ENCODE results near the gene VPS16. TPM values are rescaled to one million over a fixed set of nuclear protein-coding genes. Genes with fewer than 3 reads are reported as not detected.

Gene VPS16
- total and polyA plus RNA-seq, 12 donors, result 24.8 to 115 (median 34.8) TPM

DNA sequence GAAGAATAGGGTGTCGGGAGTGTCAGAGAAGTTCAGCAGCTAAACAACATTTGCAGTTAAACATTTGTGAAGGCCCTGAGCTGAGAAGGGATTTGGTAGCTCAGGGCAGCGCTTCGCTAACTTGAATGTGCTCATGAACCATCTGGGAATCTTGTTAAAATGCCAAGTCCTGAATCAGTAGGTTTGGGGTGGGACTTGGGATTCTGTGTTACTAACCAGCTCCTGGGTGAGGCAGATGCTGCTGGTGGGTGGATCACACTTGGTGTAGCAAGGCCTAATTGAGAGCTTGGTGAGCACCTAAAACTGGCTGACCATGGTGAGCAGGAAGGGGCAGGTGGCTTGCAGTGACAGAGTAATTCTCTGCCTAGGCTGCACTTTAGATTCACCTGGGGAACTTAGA is 38.6 kb downstream of the VPS16 start:
- no peak for DNase-seq
- Histone ChIP-seq H3K9me3 (replicated peaks in 1 of 3) (no peaks in the 10 kb centered on the region), H3K27me3 (no peaks in the 10 kb centered on the region), H3K4me3 (no peak overlapping the region), H3K36me3 (replicated peaks in 1 of 2) (no peaks in the 10 kb centered on the region), H3K4me1 (replicated peaks in 1 of 2) (peaks cover 7 to 27% of the 10 kb centered on the region in 2 donors), H3K27ac (no peak overlapping the region)
- TF ChIP-seq, protein P1, sequence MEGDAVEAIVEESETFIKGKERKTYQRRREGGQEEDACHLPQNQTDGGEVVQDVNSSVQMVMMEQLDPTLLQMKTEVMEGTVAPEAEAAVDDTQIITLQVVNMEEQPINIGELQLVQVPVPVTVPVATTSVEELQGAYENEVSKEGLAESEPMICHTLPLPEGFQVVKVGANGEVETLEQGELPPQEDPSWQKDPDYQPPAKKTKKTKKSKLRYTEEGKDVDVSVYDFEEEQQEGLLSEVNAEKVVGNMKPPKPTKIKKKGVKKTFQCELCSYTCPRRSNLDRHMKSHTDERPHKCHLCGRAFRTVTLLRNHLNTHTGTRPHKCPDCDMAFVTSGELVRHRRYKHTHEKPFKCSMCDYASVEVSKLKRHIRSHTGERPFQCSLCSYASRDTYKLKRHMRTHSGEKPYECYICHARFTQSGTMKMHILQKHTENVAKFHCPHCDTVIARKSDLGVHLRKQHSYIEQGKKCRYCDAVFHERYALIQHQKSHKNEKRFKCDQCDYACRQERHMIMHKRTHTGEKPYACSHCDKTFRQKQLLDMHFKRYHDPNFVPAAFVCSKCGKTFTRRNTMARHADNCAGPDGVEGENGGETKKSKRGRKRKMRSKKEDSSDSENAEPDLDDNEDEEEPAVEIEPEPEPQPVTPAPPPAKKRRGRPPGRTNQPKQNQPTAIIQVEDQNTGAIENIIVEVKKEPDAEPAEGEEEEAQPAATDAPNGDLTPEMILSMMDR (IDR thresholded peaks at IDR 0.05), result no peak
- no peak for TF ChIP-seq POLR2A (IDR thresholded peaks at IDR 0.05)
- intact Hi-C loops (cut with DNase I), result loop anchor here in 1 of 2 donors (10.0 kb wide), 1 partner anchor 86 kb away; no protein-coding TSS in a partner anchor
- 84 to 95% (median 88%) methylated on average over 3 of the region's 3 CpGs for WGBS, 4 donors

DNA sequence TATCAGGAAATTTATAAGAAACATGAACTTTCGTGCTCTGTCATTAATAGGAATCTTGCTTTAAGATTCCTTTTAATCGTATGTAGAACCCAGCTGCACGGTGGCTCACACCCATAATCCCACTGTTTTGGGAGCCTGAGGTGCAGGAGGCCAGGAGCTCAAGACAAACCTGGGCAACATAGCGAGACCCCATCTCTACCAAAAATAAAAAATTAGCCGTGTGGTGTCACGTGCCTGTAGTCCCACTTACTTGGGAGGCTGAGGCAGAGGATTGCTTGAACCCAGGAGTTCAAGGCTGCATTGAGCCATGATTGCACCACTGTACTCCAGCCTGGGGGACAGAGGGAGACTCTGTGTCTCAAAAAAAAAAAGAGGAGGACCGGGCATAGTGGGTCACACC is 40.1 kb downstream of the VPS16 start:
- Histone ChIP-seq H3K4me3 (no peak overlapping the region), H3K27ac (no peak overlapping the region), H3K4me1 (replicated peaks in 1 of 2) (peaks cover 5 to 16% of the 10 kb centered on the region in 2 donors), H3K36me3 (replicated peaks in 1 of 2) (no peaks in the 10 kb centered on the region), H3K9me3 (replicated peaks in 1 of 3) (no peaks in the 10 kb centered on the region), H3K27me3 (no peaks in the 10 kb centered on the region)
- 77 to 95% (median 90%) methylated on average over 7 of the region's 7 CpGs for WGBS, 4 donors
- no peak for TF ChIP-seq POLR2A (IDR thresholded peaks at IDR 0.05)
- DNase-seq, result no peak
- intact Hi-C loops (cut with DNase I), result no loop called here

DNA sequence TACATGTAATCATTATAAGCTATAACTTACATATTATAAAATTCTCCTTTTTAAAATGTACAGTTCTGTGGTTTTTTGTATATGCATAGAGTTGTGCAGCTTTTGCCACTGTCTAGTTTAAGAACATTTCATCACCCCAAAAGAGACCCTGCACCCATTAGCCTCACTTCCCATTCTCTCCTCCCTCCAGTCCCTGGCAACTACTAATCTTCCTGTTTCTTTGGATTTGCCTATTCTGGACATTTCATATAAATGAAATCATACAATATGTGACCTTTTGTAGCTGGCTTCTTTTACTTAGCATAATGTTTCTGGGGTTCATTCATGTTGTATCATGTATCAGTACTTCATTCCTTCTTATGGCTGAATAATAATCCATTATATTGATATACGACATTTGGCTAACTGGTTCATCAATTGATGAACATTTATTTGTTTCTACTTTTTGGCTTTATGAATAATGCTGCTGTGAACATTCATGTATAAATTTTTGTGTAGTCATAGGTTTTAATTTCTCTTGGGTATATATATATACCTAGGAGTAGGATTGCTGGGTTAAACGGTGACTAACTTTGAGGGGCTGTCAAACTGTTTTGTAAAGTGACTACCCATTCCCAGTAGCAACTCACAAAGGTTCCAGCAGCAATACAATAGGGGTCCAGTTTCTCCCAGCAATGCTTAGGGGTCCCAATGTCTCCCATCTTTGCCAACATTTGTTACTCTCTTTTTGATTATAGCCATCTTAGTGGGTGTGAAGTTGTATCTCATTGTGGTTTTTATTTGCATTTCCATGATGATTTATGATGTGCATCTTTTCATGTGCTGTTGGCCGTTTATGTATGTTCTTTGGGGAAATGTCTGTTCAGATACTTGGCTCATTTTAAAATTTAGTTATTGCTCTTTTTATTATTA is 43.4 kb downstream of the VPS16 start:
- WGBS, 4 donors, result 73 to 80% (median 77%) methylated on average over 3 of the region's 3 CpGs
- H3K4me1 ChIP-seq (replicated peaks in 1 of 2), result peaks cover 5 to 8% of the 10 kb centered on the region in 2 donors
- H3K36me3 ChIP-seq (replicated peaks in 1 of 2), result no peaks in the 10 kb centered on the region
- no peak overlapping the region for H3K27ac ChIP-seq
- intact Hi-C loops (cut with DNase I), result no loop called here
- no peaks in the 10 kb centered on the region for H3K9me3 ChIP-seq (replicated peaks in 1 of 3)
- no peak for DNase-seq
- TF ChIP-seq, protein P1 (IDR thresholded peaks at IDR 0.05), result no peak
- TF ChIP-seq POLR2A (IDR thresholded peaks at IDR 0.05), result no peak
- no peaks in the 10 kb centered on the region for H3K27me3 ChIP-seq
- no peak overlapping the region for H3K4me3 ChIP-seq

DNA sequence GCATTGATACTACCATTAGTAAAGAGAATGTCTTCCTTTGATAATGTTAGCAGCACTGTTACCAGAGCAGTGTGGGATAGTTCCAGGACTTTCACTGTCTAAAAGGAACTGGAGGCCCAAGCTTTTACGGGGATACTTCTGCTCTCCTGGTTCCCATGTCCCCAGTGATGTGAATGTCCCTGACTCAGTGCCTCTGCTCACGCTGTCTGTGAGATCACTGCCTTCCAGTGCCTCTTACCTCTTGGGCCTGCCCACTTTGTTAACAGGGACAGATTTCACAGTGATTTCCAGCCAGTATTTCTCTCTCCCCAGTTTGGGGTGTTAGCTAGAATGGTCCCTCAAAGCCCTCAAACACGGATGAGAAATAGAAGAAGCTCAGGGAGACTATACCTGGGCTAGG is 47.2 kb downstream of the VPS16 start:
- no peaks in the 10 kb centered on the region for H3K36me3 ChIP-seq (replicated peaks in 1 of 2)
- peaks cover 11 to 17% of the 10 kb centered on the region in 2 donors for H3K4me1 ChIP-seq (replicated peaks in 1 of 2)
- intact Hi-C loops (cut with DNase I), result no loop called here
- 81 to 94% (median 90%) methylated on average over 3 of the region's 3 CpGs for WGBS, 4 donors
- no peak for DNase-seq
- H3K27ac ChIP-seq, result no peak overlapping the region
- H3K4me3 ChIP-seq, result no peak overlapping the region
- no peak for TF ChIP-seq POLR2A (IDR thresholded peaks at IDR 0.05)
- TF ChIP-seq, protein P1 (IDR thresholded peaks at IDR 0.05), result no peak
- no peaks in the 10 kb centered on the region for H3K27me3 ChIP-seq
- no peaks in the 10 kb centered on the region for H3K9me3 ChIP-seq (replicated peaks in 1 of 3)
